ENCODE results near the gene STXBP1.

Gene STXBP1

GRCh38 chr9:127739614-127740330 is 127.7 kb downstream of the STXBP1 start:
- no peak for DNase-seq

GRCh38 chr9:127741831-127742434 is 129.9 kb downstream of the STXBP1 start:
- DNase-seq = no peak

Data from NCI-H1048 (cell line).